H9 (cell line): ENCODE results near the gene RASGRP4. TPM values are rescaled to one million over a fixed set of nuclear protein-coding genes. Genes with fewer than 3 reads are reported as not detected.
A peak's percentile ranks its signal among the peaks of the same experiment; 100 is the strongest.

Experiments used
- DNase-seq: peaks from one replicate; pipeline ENCODE4 v3.0.0-alpha.2; 2017
- H2AFZ ChIP-seq: one replicate; pipeline ENCODE4 v1.6.1; 2013; ENCODE audit warnings: mild to moderate bottlenecking, low read length, control low read depth, moderate library complexity
- H2AK5ac ChIP-seq: 2 replicates; pipeline ENCODE4 v1.6.1; 2013; ENCODE audit warnings: low read length, control low read depth, mixed read lengths; ENCODE audit not compliant: insufficient read length
- H2BK120ac ChIP-seq: one replicate; pipeline ENCODE4 v1.6.1; 2013; ENCODE audit warnings: low read depth, mild to moderate bottlenecking, low read length, control low read depth, inconsistent platforms; ENCODE audit not compliant: poor library complexity, severe bottlenecking
- H2BK12ac ChIP-seq: 2 replicates; pipeline ENCODE4 v1.6.1; 2013; ENCODE audit warnings: low read length, control low read depth, mixed read lengths, low read depth; ENCODE audit not compliant: insufficient read length
- H2BK15ac ChIP-seq: 2 replicates; pipeline ENCODE4 v1.6.1; 2013; ENCODE audit warnings: low read depth, low read length, control low read depth
- H2BK20ac ChIP-seq: one replicate; pipeline ENCODE4 v1.6.1; 2013; ENCODE audit warnings: low read depth, mild to moderate bottlenecking, low read length, control low read depth, inconsistent platforms; ENCODE audit not compliant: poor library complexity, severe bottlenecking
- H2BK5ac ChIP-seq: 2 replicates; pipeline ENCODE4 v1.6.1; 2013; ENCODE audit warnings: low read length, control low read depth, mixed read lengths; ENCODE audit not compliant: insufficient read length
- H3K14ac ChIP-seq: 2 replicates; pipeline ENCODE4 v1.6.1; 2013; ENCODE audit warnings: low read length, control low read depth; ENCODE audit not compliant: insufficient read depth
- H3K18ac ChIP-seq: 2 replicates; pipeline ENCODE4 v1.6.1; 2013; ENCODE audit warnings: low read depth, mild to moderate bottlenecking, mixed read lengths, low read length, control low read depth; ENCODE audit not compliant: insufficient read length
- H3K23ac ChIP-seq: 2 replicates; pipeline ENCODE4 v1.6.1; 2013; ENCODE audit warnings: low read length, control low read depth, mixed read lengths, low read depth; ENCODE audit not compliant: insufficient read length
- H3K23me2 ChIP-seq: 2 replicates; pipeline ENCODE4 v1.6.1; 2013; ENCODE audit warnings: low read depth, mild to moderate bottlenecking, mixed read lengths, low read length, control low read depth; ENCODE audit not compliant: insufficient read length, poor library complexity, severe bottlenecking
- H3K27ac ChIP-seq: 2 replicates; pipeline ENCODE4 v1.5.1; 2013; ENCODE audit warnings: low read length, control low read depth, mixed read lengths, low read depth; ENCODE audit not compliant: insufficient read length
- H3K27me3 ChIP-seq: 2 replicates; pipeline ENCODE4 v1.6.1; 2013; ENCODE audit warnings: low read length, control low read depth, inconsistent platforms; ENCODE audit not compliant: insufficient read depth
- H3K4ac ChIP-seq: 2 replicates; pipeline ENCODE4 v1.6.1; 2013; ENCODE audit warnings: low read depth, mild to moderate bottlenecking, control low read depth, inconsistent platforms, low read length, moderate library complexity
- H3K4me1 ChIP-seq: 2 replicates; pipeline ENCODE4 v1.6.1; 2013; ENCODE audit warnings: low read length, control low read depth, inconsistent platforms; ENCODE audit not compliant: insufficient read depth
- H3K4me2 ChIP-seq: 2 replicates; pipeline ENCODE4 v1.6.1; 2013; ENCODE audit warnings: low read length, control low read depth, mixed read lengths; ENCODE audit not compliant: insufficient read length, insufficient read depth
- H3K56ac ChIP-seq: 2 replicates; pipeline ENCODE4 v1.6.1; 2013; ENCODE audit warnings: low read depth, mild to moderate bottlenecking, mixed read lengths, low read length, control low read depth; ENCODE audit not compliant: insufficient read length
- H3K79me1 ChIP-seq: 2 replicates; pipeline ENCODE4 v1.6.1; 2013; ENCODE audit warnings: low read depth, mild to moderate bottlenecking, moderate library complexity, low read length, control low read depth, inconsistent platforms; ENCODE audit not compliant: insufficient read depth, poor library complexity, severe bottlenecking
- H3K79me2 ChIP-seq: 2 replicates; pipeline ENCODE4 v1.6.1; 2013; ENCODE audit warnings: low read length, control low read depth, inconsistent platforms; ENCODE audit not compliant: insufficient read depth
- H3K9ac ChIP-seq: 2 replicates; pipeline ENCODE4 v1.6.1; 2013; ENCODE audit warnings: low read length, control low read depth, mixed read lengths; ENCODE audit not compliant: insufficient read length; ENCODE audit errors: extremely low read depth
- H3K9me3 ChIP-seq: one replicate; pipeline ENCODE4 v1.6.1; 2013; ENCODE audit warnings: low read depth, low read length, inconsistent platforms; ENCODE audit not compliant: control insufficient read depth
- H3T11ph ChIP-seq: one replicate; pipeline ENCODE4 v1.6.1; 2013; ENCODE audit warnings: mild to moderate bottlenecking, low read length, control low read depth, inconsistent platforms
- H4K20me1 ChIP-seq: one replicate; pipeline ENCODE4 v1.6.1; 2013; ENCODE audit not compliant: control insufficient read depth, insufficient read length, insufficient read depth
- H4K5ac ChIP-seq: 2 replicates; pipeline ENCODE4 v1.6.1; 2013; ENCODE audit warnings: low read depth, mild to moderate bottlenecking, mixed read lengths, low read length, control low read depth; ENCODE audit not compliant: insufficient read length
- H4K8ac ChIP-seq: replicated peaks from 2 replicates; pipeline ENCODE4 v1.6.1; 2013; ENCODE audit warnings: low read length, control low read depth, mixed read lengths, low read depth; ENCODE audit not compliant: insufficient read length
- H4K91ac ChIP-seq: 2 replicates; pipeline ENCODE4 v1.6.1; 2013; ENCODE audit warnings: low read depth, mild to moderate bottlenecking, moderate library complexity, mixed read lengths, low read length, control low read depth; ENCODE audit not compliant: insufficient read length
- H3K27ac Mint-ChIP-seq, 3 experiments: 2 replicates in 2 of 3; 3 replicates in 1 of 3; pipeline ENCODE4 v1.8.0; 2020 to 2021; ENCODE audit warnings: mixed read lengths in 3 of 3, mild to moderate bottlenecking in 1 of 3, moderate library complexity in 1 of 3
- H3K27me3 Mint-ChIP-seq: 2 replicates; pipeline ENCODE4 v1.8.0; 2021; ENCODE audit warnings: low read depth, mild to moderate bottlenecking, moderate library complexity, mixed read lengths
- H3K36me3 Mint-ChIP-seq, 3 experiments: 2 replicates in 2 of 3; 3 replicates in 1 of 3; pipeline ENCODE4 v1.8.0; 2020 to 2021; ENCODE audit warnings: low read depth in 3 of 3, mixed read lengths in 3 of 3; ENCODE audit not compliant: insufficient read depth in 1 of 3
- H3K4me1 Mint-ChIP-seq, 2 experiments: 2 replicates each; pipeline ENCODE4 v1.8.0; 2020; ENCODE audit warnings: mixed read lengths in 2 of 2
- H3K4me3 Mint-ChIP-seq, 2 experiments: 2 replicates in 1 of 2; 3 replicates in 1 of 2; pipeline ENCODE4 v1.8.0; 2020 to 2021; ENCODE audit warnings: mild to moderate bottlenecking in 2 of 2, mixed read lengths in 2 of 2, moderate library complexity in 1 of 2
- H3K9me3 Mint-ChIP-seq, 2 experiments: 2 replicates in 1 of 2; 3 replicates in 1 of 2; pipeline ENCODE4 v1.8.0; 2020; ENCODE audit warnings: mild to moderate bottlenecking in 2 of 2, mixed read lengths in 2 of 2, moderate library complexity in 1 of 2
- CTCF ChIP-seq: fragments of 200-600 bp; sonication (generic); conservative IDR thresholded peaks from 3 replicates; pipeline ENCODE4 v1.8.0; 2021; ENCODE audit warnings: antibody characterized with exemption, mild to moderate bottlenecking
- WGBS: extraction: QIAGEN DNeasy Blood & Tissue Kit; methylation state at CpG from one replicate; pipeline ENCODE4 v1.1.7; 2013; ENCODE audit warnings: missing lambda C conversion rate, low lambda C conversion rate, mixed read lengths; ENCODE audit not compliant: insufficient read length; ENCODE audit errors: extremely low coverage; 5-methylcytosine and 5-hydroxymethylcytosine counted together
- total RNA-seq: library from RNA; stranded (reverse); gene quantifications from 2 replicates; pipeline ENCODE4 v1.2.1, GENCODE V29; 2021

Gene RASGRP4
- total RNA-seq, 1 experiment from 2014 or later: 0.28 TPM

- H3K14ac ChIP-seq: peak overlapping the region; percentile 70
- H3K4me1 ChIP-seq: no peaks in the 10 kb centered on the region; the same call in 1 of the 2 replicates
- no peaks in the 10 kb centered on the region for H4K20me1 ChIP-seq
- no peak overlapping the region for H3T11ph ChIP-seq
- H3K9me3 Mint-ChIP-seq: no peaks in the 10 kb centered on the region
- no CpG with 5 or more reads among the region's 28 CpGs for WGBS
- H3K4ac ChIP-seq: no peak overlapping the region
- peaks cover 35% of the 10 kb centered on the region for H3K23me2 ChIP-seq
- no peak overlapping the region for H3K23ac ChIP-seq
- peaks cover 7% of the 10 kb centered on the region; the same call in 1 of the 2 replicates for H3K27me3 Mint-ChIP-seq
- TF ChIP-seq CTCF: no peak
- H4K91ac ChIP-seq: no peak overlapping the region
- peaks cover 20 to 34% (median 22%) of the 10 kb centered on the region in 3 experiments for H3K36me3 Mint-ChIP-seq
- no peak overlapping the region for H2BK12ac ChIP-seq
- H3K9ac ChIP-seq: peak overlapping the region; percentile 63
- H3K4me3 Mint-ChIP-seq: peak overlapping the region; percentile 83 to 92
- H3K4me2 ChIP-seq: peak overlapping the region; percentile 80
- H4K5ac ChIP-seq: no peak overlapping the region
- H3K18ac ChIP-seq: peak overlapping the region; percentile 54
- H2AK5ac ChIP-seq: no peak overlapping the region
- peak overlapping the region; percentile 15 for H2BK120ac ChIP-seq
- H3K79me1 ChIP-seq: no peaks in the 10 kb centered on the region
- no peaks in the 10 kb centered on the region; the same call in 1 of the 2 replicates for H3K79me2 ChIP-seq
- DNase-seq: peak; percentile 68
- H3K4me1 Mint-ChIP-seq: peaks cover 42 to 56% of the 10 kb centered on the region in 2 experiments
- no peak overlapping the region for H2BK15ac ChIP-seq
- H3K9me3 ChIP-seq: no peaks in the 10 kb centered on the region
- H3K27me3 ChIP-seq: no peaks in the 10 kb centered on the region
- H3K56ac ChIP-seq: no peak overlapping the region
- no peak overlapping the region for H3K27ac ChIP-seq
- peak overlapping the region; percentile 85 to 97 (median 97) for H3K27ac Mint-ChIP-seq
- H2BK20ac ChIP-seq: no peak overlapping the region
- H2BK5ac ChIP-seq: no peak overlapping the region
- H4K8ac ChIP-seq: no peak overlapping the region
- H2AFZ ChIP-seq: no peak overlapping the region
Measured at GRCh38 chr19:38389101-38389925, 36.7 kb downstream of the RASGRP4 start.
